HG03521 (cell line): ENCODE measurements around the gene NSMCE3.

Source experiments
- ATAC-seq: cut with Tn5 transposase; IDR thresholded peaks from one replicate; pipeline ENCODE4 v1.9.1; 2021; ENCODE audit warnings: mild to moderate bottlenecking, moderate library complexity; ENCODE audit not compliant: unreplicated experiment

Gene NSMCE3

DNA sequence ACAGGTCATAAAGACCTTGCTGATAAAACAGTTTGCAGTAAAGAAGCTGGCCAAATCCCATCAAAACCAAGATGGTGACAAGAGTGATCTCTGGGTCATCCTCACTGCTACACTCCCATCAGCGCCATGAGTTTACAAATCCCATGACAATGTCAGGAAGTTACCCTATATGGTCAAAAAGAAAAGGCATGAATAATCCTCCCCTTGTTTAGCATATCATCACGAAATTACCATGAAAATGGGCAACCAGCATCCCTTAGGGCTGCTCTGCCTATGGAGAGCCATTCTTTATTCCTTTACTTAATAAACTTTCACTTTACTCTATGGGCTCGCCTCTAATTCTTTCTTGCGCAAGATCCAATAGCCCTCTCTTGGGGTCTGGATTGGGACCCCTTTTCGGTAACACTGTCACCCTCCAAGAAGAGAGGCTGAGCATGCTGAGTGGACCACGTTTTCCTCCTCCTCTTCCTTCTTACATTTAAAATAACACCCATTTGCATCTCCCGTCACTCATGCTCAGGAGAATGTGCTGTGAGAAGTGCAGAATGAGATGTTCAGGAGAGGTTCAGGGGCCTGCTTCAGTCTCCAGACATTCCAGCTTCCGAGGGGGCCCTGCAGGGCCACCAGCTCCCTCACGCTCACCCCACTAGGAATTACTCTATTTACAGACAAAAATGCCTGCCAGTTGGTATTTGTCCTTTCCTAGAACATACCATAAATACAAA, 47.3 kb downstream of the NSMCE3 start:
- ATAC-seq, result no peak

DNA sequence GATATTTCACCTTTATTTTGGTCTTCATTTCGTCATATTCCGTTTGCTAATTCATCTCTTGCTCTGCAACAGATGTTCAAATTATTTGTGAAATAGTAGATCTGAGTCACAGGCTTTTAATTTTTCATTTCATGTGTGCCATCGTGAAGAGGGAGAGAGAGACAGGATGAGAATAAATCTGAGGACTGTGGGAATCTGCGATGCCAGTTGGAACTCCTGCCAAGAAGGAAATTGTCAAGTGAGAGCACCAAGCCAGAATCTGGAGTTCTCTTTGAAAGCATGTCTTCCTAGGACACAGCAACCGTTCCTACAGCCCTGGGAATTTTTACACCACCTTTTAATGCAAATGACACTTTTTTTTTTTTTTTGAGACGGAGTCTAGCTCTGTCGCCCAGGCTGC, 48.8 kb downstream of the NSMCE3 start:
- ATAC-seq, result no peak

DNA sequence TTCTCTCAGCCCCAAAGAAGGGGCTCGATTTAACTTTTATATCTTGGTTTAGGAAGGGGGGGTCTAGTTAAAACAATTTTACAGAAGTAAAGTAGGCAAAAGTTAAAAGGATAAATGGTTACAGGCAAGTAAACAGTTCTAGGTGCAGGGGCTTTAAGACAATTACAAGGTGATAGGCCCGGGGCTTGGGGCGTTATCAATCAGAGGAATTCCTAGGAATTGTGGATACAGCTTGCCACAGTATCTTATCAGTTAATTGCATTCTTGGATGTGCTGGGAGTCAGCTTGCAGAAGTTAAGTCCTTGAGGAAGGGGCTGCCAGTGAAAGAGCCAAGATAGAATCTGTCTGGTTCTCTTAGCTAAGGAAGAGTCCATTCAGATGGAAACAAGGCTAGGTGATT, 52.7 kb downstream of the NSMCE3 start:
- no peak for ATAC-seq
